CD14-positive monocyte (primary cell): ENCODE results near the gene USP20. TPM values are rescaled to one million over a fixed set of nuclear protein-coding genes. Genes with fewer than 3 reads are reported as not detected.
A peak's percentile ranks its signal among the peaks of the same experiment; 100 is the strongest.

Experiments
- DNase-seq, 3 donors: peaks; one replicate each; pipeline ENCODE4 v3.0.0-alpha.2; 2011 to 2022
- H2AFZ ChIP-seq: 2 replicates; pipeline ENCODE4 v1.6.0; 2012; ENCODE audit warnings: mild to moderate bottlenecking, low read depth, low read length, inconsistent platforms; ENCODE audit not compliant: insufficient read depth, poor library complexity, severe bottlenecking
- H3K27ac ChIP-seq, 2 donors: 1 replicate in 1 of 2; 2 replicates in 1 of 2; pipeline ENCODE4 v1.5.1; 2012 to 2013; ENCODE audit warnings: low read length in 2 of 2, control low read depth in 1 of 2, inconsistent platforms in 1 of 2, low read depth in 1 of 2, mild to moderate bottlenecking in 1 of 2
- H3K27me3 ChIP-seq, 2 donors: one replicate each; pipeline versions ENCODE4 v1.6.0 to v1.6.1; 2011 to 2013; ENCODE audit warnings: low read length in 2 of 2; ENCODE audit not compliant: control insufficient read depth in 2 of 2, insufficient read depth in 2 of 2
- H3K36me3 ChIP-seq, 2 donors: replicated peaks in 1 of 2; 1 replicate in 1 of 2; 2 replicates in 1 of 2; pipeline versions ENCODE4 v1.5.1 to v1.6.1; 2012 to 2013; ENCODE audit warnings: low read length in 2 of 2, control low read depth in 1 of 2, inconsistent platforms in 1 of 2, mild to moderate bottlenecking in 1 of 2; ENCODE audit not compliant: insufficient read depth in 2 of 2, control insufficient read depth in 1 of 2
- H3K4me1 ChIP-seq, 2 donors: 1 replicate in 1 of 2; 2 replicates in 1 of 2; pipeline versions ENCODE4 v1.5.1 to v1.6.1; 2012 to 2013; ENCODE audit warnings: low read length in 2 of 2, control low read depth in 1 of 2, inconsistent platforms in 1 of 2, mild to moderate bottlenecking in 1 of 2, moderate library complexity in 1 of 2; ENCODE audit not compliant: insufficient read depth in 2 of 2, control insufficient read depth in 1 of 2
- H3K4me2 ChIP-seq: replicated peaks from 2 replicates; pipeline ENCODE3; 2012; ENCODE audit warnings: low read length, moderate library complexity, mild to moderate bottlenecking; ENCODE audit not compliant: poor library complexity, severe bottlenecking; ENCODE audit errors: extremely low read depth
- H3K4me3 ChIP-seq, 3 experiments: fragments of 200-600 bp in 1 of 3; sonication (generic) in 1 of 3; replicated peaks in 1 of 3; 1 replicate in 2 of 3; 2 replicates in 1 of 3; pipeline ENCODE4 v1.5.1; 2011 to 2013; ENCODE audit warnings: low read length in 3 of 3, mild to moderate bottlenecking in 3 of 3, control low read depth in 2 of 3, low read depth in 2 of 3, inconsistent platforms in 1 of 3, moderate library complexity in 1 of 3
- H3K79me2 ChIP-seq: 2 replicates; pipeline ENCODE4 v1.6.0; 2012; ENCODE audit warnings: mild to moderate bottlenecking, control low read depth, inconsistent platforms, low read length, moderate library complexity; ENCODE audit not compliant: insufficient read depth
- H3K9ac ChIP-seq: 2 replicates; pipeline ENCODE4 v1.6.0; 2017; ENCODE audit warnings: low read length, mild to moderate bottlenecking; ENCODE audit not compliant: insufficient read depth, poor library complexity, severe bottlenecking
- H3K9me3 ChIP-seq, 2 donors: replicated peaks in 1 of 2; 1 replicate in 1 of 2; 2 replicates in 1 of 2; pipeline versions ENCODE4 v1.5.1 to v1.6.1; 2012 to 2013; ENCODE audit warnings: low read length in 2 of 2, control low read depth in 1 of 2; ENCODE audit not compliant: control insufficient read depth in 1 of 2, insufficient read depth in 1 of 2
- H4K20me1 ChIP-seq: 2 replicates; pipeline ENCODE4 v1.6.0; 2012; ENCODE audit warnings: mild to moderate bottlenecking, low read length, control low read depth, moderate library complexity; ENCODE audit not compliant: insufficient read depth
- H3K27ac Mint-ChIP-seq, 7 donors: one replicate each; pipeline ENCODE4 v1.8.0; 2020; ENCODE audit warnings: mild to moderate bottlenecking in 7 of 7, mixed read lengths in 7 of 7, moderate library complexity in 6 of 7, inconsistent platforms in 2 of 7
- H3K27me3 Mint-ChIP-seq, 3 donors: one replicate each; pipeline ENCODE4 v1.8.0; 2021 to 2022; ENCODE audit warnings: low read depth in 3 of 3, mild to moderate bottlenecking in 3 of 3, mixed read lengths in 3 of 3, moderate library complexity in 3 of 3, inconsistent platforms in 1 of 3
- H3K36me3 Mint-ChIP-seq, 2 donors: one replicate each; pipeline ENCODE4 v1.8.0; 2020; ENCODE audit warnings: mixed read lengths in 2 of 2, inconsistent platforms in 1 of 2, mild to moderate bottlenecking in 1 of 2
- H3K4me1 Mint-ChIP-seq: one replicate; pipeline ENCODE4 v1.8.0; 2020; ENCODE audit warnings: mild to moderate bottlenecking, mixed read lengths
- H3K4me3 Mint-ChIP-seq, 2 donors: one replicate each; pipeline ENCODE4 v1.8.0; 2020; ENCODE audit warnings: mild to moderate bottlenecking in 2 of 2, mixed read lengths in 2 of 2, moderate library complexity in 1 of 2
- H3K9me3 Mint-ChIP-seq, 7 donors: one replicate each; pipeline ENCODE4 v1.8.0; 2020 to 2022; ENCODE audit warnings: mixed read lengths in 7 of 7, mild to moderate bottlenecking in 6 of 7, moderate library complexity in 6 of 7, inconsistent platforms in 2 of 7
- CTCF ChIP-seq: fragments of 200-600 bp; IDR thresholded peaks from one replicate; pipeline ENCODE4 v1.8.0; 2022; ENCODE audit warnings: antibody characterized with exemption, mild to moderate bottlenecking
- WGBS: methylation state at CpG from one replicate; pipeline ENCODE4 v1.1.5; 2013; ENCODE audit warnings: missing lambda C conversion rate; ENCODE audit not compliant: insufficient coverage; 5-methylcytosine and 5-hydroxymethylcytosine counted together
- intact Hi-C, 2 donors: fragments of 100-400 bp; cut with micrococcal nuclease; formaldehyde crosslinking; loops; one replicate each; pipeline versions ENCODE4 v1.15.0 to v1.15.1; 2023
- polyA plus RNA-seq, 3 donors: library from polyadenylated mRNA; depleted of rRNA in 1 of 3; unstranded in 2 of 3; stranded (reverse) in 1 of 3; fragments of 300-500 nt in 2 of 3; fragments of >200 nt in 1 of 3; fragmentation: Illumina TruSeq in 2 of 3; gene quantifications; 1 replicate in 2 of 3; 2 replicates in 1 of 3; pipeline ENCODE4 v1.2.3, GENCODE V29; 2012 to 2021

Gene USP20
- polyA plus RNA-seq, 3 donors, result 2.7 to 30.0 (median 5.2) TPM

- peak overlapping the region; percentile 75 to 91 (median 83) for H3K27ac Mint-ChIP-seq
- intact Hi-C loops, result no loop called here
- TF ChIP-seq CTCF, result no peak
- H3K4me2 ChIP-seq, result no peak overlapping the region
- H3K4me3 ChIP-seq, result no peak overlapping the region
- H3K9ac ChIP-seq, result no peak overlapping the region
- H3K27me3 ChIP-seq, result no peaks in the 10 kb centered on the region
- no peaks in the 10 kb centered on the region for H3K9me3 ChIP-seq
- peaks cover 10 to 11% of the 10 kb centered on the region in 2 donors for H3K4me1 ChIP-seq
- no peak overlapping the region for H3K4me3 Mint-ChIP-seq
- H3K36me3 Mint-ChIP-seq, result peaks cover 59 to 85% of the 10 kb centered on the region in 2 donors
- peak overlapping the region; percentile 8 to 70 for H3K27ac ChIP-seq
- no peaks in the 10 kb centered on the region for H4K20me1 ChIP-seq
- DNase-seq, result peak; percentile 52 to 82 (median 67)
- peaks cover 23% of the 10 kb centered on the region for H3K79me2 ChIP-seq
- H3K36me3 ChIP-seq, result peaks cover 46 to 85% of the 10 kb centered on the region in 2 donors
- H3K4me1 Mint-ChIP-seq, result peaks cover 12% of the 10 kb centered on the region
- 91% methylated on average over 10 of the region's 15 CpGs for WGBS
- peaks cover 0 to 3% (median 1%) of the 10 kb centered on the region in 3 donors for H3K27me3 Mint-ChIP-seq
- peaks cover 0 to 2% (median 0%) of the 10 kb centered on the region in 7 donors for H3K9me3 Mint-ChIP-seq
- no peak overlapping the region for H2AFZ ChIP-seq
Measured at GRCh38 chr9:129910628-129911567, 75.6 kb downstream of the USP20 start.

DNA sequence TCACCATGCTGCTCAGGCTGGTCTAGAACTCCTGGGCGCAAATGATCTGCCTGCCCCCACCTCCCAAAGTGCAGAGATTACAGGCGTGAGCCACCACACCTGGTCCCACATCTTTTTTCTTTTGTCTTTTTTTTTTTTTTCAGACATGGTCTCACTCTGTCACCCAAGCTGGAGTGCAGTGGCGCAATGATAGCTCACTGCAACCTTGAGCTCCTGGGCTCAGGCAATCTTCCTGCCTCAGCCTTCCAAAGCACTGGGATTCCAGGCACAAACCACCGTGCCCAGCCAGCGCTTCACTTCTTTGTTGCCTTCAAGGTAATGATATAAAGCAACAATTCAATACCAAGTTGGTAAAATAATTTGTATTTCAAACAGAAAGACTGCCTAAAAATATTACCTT, 78.8 kb downstream of the USP20 start:
- peak overlapping the region in 1 of 7 donors; percentile 55 for H3K27ac Mint-ChIP-seq
- peaks cover 18% of the 10 kb centered on the region for H3K4me1 Mint-ChIP-seq
- TF ChIP-seq CTCF, result no peak
- peaks cover 55 to 83% of the 10 kb centered on the region in 2 donors for H3K36me3 Mint-ChIP-seq
- H3K36me3 ChIP-seq, result peaks cover 33 to 82% of the 10 kb centered on the region in 2 donors
- H4K20me1 ChIP-seq, result no peaks in the 10 kb centered on the region
- peaks cover 0 to 2% (median 1%) of the 10 kb centered on the region in 3 donors for H3K27me3 Mint-ChIP-seq
- peaks cover 12 to 17% of the 10 kb centered on the region in 2 donors for H3K4me1 ChIP-seq
- no peak overlapping the region for H3K4me3 ChIP-seq
- H3K9me3 ChIP-seq, result no peaks in the 10 kb centered on the region
- no peaks in the 10 kb centered on the region for H3K27me3 ChIP-seq
- H2AFZ ChIP-seq, result no peak overlapping the region
- H3K9me3 Mint-ChIP-seq, result peaks cover 0 to 2% (median 0%) of the 10 kb centered on the region in 7 donors
- intact Hi-C loops, result no loop called here
- no peak overlapping the region for H3K4me2 ChIP-seq
- H3K9ac ChIP-seq, result no peak overlapping the region
- peak overlapping the region in 1 of 2 donors; percentile 26 for H3K27ac ChIP-seq
- H3K4me3 Mint-ChIP-seq, result no peak overlapping the region
- WGBS, result 100% methylated on average over 3 of the region's 5 CpGs
- no peak for DNase-seq
- peaks cover 54% of the 10 kb centered on the region for H3K79me2 ChIP-seq
